MCF 10A (cell line): ENCODE data around the gene ALDH1A1. TPM values are rescaled to one million over a fixed set of nuclear protein-coding genes. Genes with fewer than 3 reads are reported as not detected.

ENCODE experiments used
- BruUV-seq: library from RNA; stranded (reverse); fragments of 400-500 nt; replicated peaks from 2 replicates; lab custom pipeline; 2021; lab: Mats Ljungman, UMichigan
- CTCF ChIA-PET: fragments of 300-600 bp; sonication (Branson Sonifier 250); formaldehyde crosslinking; extraction: SDS; loops from one replicate; lab custom pipeline; 2021; ENCODE audit warnings: antibody characterized with exemption, inconsistent platforms; lab: Yijun Ruan, JAX
- POLR2A ChIA-PET: fragments of 300-600, 350-650 bp; sonication (Branson Sonifier 250); formaldehyde crosslinking; extraction: SDS; loops from one replicate; lab custom pipeline; 2020; ENCODE audit warnings: antibody characterized with exemption, inconsistent platforms; lab: Yijun Ruan, JAX
- DNase-seq: peaks from one replicate; pipeline ENCODE4 v3.0.0-alpha.2; 2018; ENCODE audit not compliant: unreplicated experiment
- H3K27ac Mint-ChIP-seq: one replicate; pipeline ENCODE4 v1.8.0; 2022; ENCODE audit warnings: mild to moderate bottlenecking, low read depth, mixed read lengths; ENCODE audit not compliant: unreplicated experiment
- H3K27me3 Mint-ChIP-seq: one replicate; pipeline ENCODE4 v1.8.0; 2022; ENCODE audit warnings: mixed read lengths; ENCODE audit not compliant: insufficient read depth, unreplicated experiment
- H3K36me3 Mint-ChIP-seq: one replicate; pipeline ENCODE4 v1.8.0; 2022; ENCODE audit warnings: mild to moderate bottlenecking, moderate library complexity, mixed read lengths; ENCODE audit not compliant: insufficient read depth, unreplicated experiment
- H3K4me1 Mint-ChIP-seq: one replicate; pipeline ENCODE4 v1.8.0; 2022; ENCODE audit warnings: mixed read lengths; ENCODE audit not compliant: insufficient read depth, unreplicated experiment
- H3K4me3 Mint-ChIP-seq: one replicate; pipeline ENCODE4 v1.8.0; 2022; ENCODE audit warnings: mild to moderate bottlenecking, moderate library complexity, mixed read lengths; ENCODE audit not compliant: unreplicated experiment
- H3K9me3 Mint-ChIP-seq: one replicate; pipeline ENCODE4 v1.8.0; 2022; ENCODE audit warnings: mixed read lengths; ENCODE audit not compliant: unreplicated experiment
- intact Hi-C: fragments of 100-400 bp; cut with micrococcal nuclease; formaldehyde crosslinking; loops from 2 replicates; pipeline ENCODE4 v1.14.1; 2022
- total RNA-seq: library from RNA; stranded (reverse); gene quantifications from 2 replicates; pipeline ENCODE4 v1.2.3, GENCODE V29; 2022
- TF ChIP-seq, protein P1 (sequence below): fragments of 200-600 bp; IDR thresholded peaks from one replicate; pipeline ENCODE4 v1.8.0; 2022; ENCODE audit warnings: antibody characterized with exemption, mild to moderate bottlenecking; ENCODE audit not compliant: unreplicated experiment

ALDH1A1 gene
- total RNA-seq, 1 experiment from 2014 or later: not detected

DNA sequence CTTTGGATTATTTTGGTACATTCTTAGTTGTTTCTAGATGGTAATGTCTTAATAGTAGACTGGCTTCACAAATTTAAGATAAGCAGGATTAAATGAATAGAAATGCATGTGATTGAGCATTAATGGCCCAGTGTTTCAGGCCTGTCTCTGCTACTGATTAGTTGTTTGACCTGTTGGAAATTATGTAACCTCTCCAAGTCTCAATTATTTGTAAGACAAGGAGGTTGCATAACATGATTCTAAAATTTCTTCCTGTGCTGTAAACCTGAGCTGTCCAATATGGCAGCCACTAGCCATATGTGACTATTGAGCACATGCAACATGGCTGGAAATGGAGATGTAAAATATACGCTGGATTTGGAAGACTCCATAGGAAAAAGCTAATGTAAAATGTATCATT, 97.5 kb downstream of the ALDH1A1 start:
- no TSS peak for BruUV-seq
- POLR2A ChIA-PET: no interaction called here
- no peak overlapping the region for H3K27ac Mint-ChIP-seq
- no peaks in the 10 kb centered on the region for H3K36me3 Mint-ChIP-seq
- DNase-seq: no peak
- no peaks in the 10 kb centered on the region for H3K4me1 Mint-ChIP-seq
- TF ChIP-seq, protein P1, sequence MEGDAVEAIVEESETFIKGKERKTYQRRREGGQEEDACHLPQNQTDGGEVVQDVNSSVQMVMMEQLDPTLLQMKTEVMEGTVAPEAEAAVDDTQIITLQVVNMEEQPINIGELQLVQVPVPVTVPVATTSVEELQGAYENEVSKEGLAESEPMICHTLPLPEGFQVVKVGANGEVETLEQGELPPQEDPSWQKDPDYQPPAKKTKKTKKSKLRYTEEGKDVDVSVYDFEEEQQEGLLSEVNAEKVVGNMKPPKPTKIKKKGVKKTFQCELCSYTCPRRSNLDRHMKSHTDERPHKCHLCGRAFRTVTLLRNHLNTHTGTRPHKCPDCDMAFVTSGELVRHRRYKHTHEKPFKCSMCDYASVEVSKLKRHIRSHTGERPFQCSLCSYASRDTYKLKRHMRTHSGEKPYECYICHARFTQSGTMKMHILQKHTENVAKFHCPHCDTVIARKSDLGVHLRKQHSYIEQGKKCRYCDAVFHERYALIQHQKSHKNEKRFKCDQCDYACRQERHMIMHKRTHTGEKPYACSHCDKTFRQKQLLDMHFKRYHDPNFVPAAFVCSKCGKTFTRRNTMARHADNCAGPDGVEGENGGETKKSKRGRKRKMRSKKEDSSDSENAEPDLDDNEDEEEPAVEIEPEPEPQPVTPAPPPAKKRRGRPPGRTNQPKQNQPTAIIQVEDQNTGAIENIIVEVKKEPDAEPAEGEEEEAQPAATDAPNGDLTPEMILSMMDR: no peak
- no peak overlapping the region for H3K4me3 Mint-ChIP-seq
- CTCF ChIA-PET: interaction anchor here (0.7 to 2.2 kb wide), 4 partner anchors 105 to 554 kb away, joined by 3 to 6 read pairs (median 4); no protein-coding TSS in a partner anchor
- intact Hi-C loops: loop anchor here (5.0 kb wide), 3 partner anchors 167 to 327 kb away; no protein-coding TSS in a partner anchor
- no peaks in the 10 kb centered on the region for H3K27me3 Mint-ChIP-seq
- H3K9me3 Mint-ChIP-seq: no peaks in the 10 kb centered on the region

Other genes starting within 250 kb of the ALDH1A1 start
- 731 and 810 TPM in 2 replicates for gene ANXA1, start 198.8 kb upstream of the ALDH1A1 start, total RNA-seq